GM19397 (cell line): ENCODE data around the gene MED31.
A peak's percentile ranks its signal among the peaks of the same experiment; 100 is the strongest.
"Not testable (repeated sequence)": the region's sequence is repeated elsewhere in the genome, so short reads cannot be mapped to it uniquely, and the experiment has no call there.

Experiments
- ATAC-seq: cut with Tn5 transposase; IDR thresholded peaks from one replicate; pipeline ENCODE4 v1.9.1; 2021; ENCODE audit warnings: mild to moderate bottlenecking, moderate library complexity; ENCODE audit not compliant: unreplicated experiment

Gene MED31

DNA sequence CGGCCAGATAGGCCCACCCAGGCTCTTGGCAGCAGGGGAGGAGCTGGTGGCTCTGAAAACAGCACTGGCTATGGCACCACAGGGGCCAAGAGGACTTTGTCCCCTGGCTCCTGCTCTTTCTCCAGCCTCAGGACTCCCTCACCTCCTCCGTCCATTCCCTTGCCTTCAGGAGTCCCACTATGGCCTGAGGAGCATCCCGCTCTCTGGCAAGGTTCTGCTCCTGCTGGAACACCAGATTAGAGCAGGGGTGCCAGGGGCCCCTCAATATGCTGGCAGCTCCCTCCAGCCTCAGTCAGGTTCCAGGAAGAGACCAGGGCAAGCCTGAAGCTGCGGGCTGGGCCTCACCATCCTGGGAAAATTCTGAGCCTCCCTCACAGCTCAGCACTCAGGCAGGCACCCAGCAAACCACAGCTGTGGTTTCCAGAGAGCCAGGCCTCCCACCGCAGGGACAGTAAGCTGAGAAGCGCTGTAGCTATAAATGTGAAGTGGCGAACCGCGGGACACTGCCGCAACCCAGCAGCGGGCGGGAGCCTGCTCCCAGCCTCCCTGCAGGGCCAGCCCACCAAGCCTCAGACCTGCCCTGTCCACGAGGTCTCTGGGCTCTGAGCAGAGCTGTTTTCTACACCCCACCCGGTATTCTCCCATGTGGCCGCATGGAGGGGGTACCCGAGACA lies 25.9 kb upstream of the MED31 start:
- ATAC-seq: no peak

DNA sequence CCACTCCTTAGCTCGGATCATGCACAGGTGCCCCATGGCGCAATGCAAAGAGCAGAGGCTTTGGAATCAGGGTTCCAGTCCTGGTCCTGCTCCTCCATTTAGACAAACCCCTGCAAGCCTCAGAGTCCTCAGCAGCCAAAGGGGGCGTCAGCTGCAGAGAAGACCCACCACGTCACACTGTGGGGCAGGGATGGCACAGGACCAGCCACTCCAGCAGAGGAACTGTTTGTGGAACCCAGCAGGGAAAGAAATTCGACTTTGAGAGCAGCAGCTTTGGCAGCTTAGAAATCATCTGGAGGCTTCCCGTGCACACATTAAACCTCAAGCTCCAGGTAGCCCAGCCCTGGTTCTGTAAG lies 25.4 kb upstream of the MED31 start:
- ATAC-seq: no peak

DNA sequence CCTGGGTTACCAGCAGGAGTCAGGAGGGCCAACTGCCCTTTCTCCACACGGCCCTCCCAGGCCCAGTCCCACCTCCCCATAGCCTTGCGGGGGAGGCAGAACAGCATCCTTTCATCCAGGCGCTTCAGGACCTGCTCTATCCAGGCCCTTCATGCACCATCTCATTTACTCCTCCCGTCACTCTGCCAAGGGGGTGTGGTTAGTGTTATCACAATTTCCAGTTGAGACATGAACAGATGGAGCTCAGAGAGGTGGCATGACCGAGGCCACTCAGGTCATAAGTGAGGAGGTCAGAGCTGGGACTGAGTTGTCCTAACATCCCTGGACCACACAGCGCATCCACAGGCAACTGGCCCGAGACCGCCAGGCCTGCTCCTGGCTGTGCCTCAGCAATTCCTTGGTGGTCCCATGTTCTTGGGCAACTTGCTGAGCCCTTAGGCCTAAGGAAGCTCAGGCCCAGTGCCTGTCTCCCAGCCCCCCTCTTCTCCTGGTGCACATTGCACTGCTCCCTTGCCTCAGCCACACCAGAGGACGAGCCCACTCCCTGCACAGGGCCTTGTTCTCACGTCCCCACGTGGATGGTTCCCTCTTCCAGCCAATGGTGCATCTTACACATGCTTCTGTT lies 23.9 kb upstream of the MED31 start:
- no peak for ATAC-seq

DNA sequence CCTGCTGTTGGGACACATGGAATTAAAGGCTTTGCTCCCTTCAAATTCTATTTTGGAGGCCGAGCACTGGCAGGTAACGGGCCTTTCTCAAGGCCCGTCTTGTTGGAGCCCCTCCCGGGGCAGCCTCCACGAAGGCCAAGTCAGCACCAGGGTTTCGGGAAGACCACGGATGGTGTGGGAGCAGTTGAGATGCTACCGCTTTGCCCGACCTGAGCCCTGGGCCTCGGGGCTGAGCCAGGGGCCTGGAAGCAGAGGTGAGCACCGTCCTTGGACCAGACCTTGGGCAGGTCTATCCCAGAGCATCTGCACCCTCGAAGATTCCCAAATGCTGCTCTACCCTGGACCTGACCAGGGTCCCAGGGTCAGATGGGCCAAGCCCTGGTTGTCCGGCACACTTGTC lies 23.2 kb upstream of the MED31 start:
- no peak for ATAC-seq

DNA sequence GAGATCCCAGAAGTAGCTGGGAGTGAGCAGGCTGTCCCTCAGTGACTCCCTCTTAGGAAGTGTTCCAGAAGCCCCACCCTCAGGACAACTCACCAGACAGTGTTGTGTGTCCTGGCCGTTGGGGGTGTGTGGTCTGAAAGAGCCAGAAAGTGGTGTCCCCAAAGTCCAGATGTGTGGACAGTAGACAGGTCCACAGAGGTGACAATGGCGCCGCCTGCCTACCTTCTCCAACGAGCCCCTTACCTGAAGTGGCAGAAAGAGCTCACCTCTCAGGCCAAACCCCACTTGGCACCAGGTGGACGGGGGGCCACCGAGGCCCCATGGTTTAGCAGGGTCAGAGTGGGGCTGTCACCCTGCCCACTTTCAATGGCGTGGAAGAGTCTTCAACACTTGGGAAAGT lies 20.0 kb upstream of the MED31 start:
- no peak for ATAC-seq

DNA sequence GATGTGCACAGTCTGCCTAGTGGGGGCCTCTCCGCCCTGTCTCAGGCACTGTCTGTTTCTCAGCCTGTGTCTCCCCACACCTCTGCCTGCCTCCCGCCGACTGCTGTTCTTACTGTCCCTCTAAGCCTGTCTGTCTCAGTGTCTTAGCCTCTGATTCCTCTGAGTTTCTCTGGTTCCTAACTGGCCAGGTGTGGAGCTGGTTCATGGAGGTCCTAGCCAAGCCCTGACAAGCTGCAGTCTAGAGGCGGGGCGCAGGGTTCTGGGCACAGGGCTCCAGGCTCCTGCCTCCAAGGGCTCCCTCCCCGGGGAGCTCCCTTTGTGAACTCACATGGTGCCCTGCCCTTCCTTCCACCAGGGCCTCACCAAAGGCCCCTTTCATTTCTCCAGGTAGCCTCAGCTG lies 19.6 kb upstream of the MED31 start:
- no peak for ATAC-seq

DNA sequence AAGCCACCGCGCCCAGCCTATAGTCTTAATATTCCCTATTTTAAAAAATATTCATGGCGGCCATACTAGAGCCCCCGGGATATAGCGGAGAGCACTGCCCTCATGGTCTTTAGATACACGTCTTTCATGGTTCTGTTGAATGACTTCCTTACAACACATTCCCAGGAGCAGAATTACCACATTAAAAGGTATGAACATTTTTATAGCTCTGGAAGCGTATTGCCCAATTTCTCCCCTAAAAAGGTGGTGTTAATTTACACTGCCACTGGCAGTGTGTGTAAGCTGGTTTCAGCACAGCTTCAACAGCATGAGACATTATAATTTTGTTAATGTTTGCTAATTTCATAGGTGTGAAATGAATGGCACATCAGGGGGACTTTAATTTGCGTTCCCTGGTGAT lies 19.2 kb upstream of the MED31 start:
- ATAC-seq: no peak

DNA sequence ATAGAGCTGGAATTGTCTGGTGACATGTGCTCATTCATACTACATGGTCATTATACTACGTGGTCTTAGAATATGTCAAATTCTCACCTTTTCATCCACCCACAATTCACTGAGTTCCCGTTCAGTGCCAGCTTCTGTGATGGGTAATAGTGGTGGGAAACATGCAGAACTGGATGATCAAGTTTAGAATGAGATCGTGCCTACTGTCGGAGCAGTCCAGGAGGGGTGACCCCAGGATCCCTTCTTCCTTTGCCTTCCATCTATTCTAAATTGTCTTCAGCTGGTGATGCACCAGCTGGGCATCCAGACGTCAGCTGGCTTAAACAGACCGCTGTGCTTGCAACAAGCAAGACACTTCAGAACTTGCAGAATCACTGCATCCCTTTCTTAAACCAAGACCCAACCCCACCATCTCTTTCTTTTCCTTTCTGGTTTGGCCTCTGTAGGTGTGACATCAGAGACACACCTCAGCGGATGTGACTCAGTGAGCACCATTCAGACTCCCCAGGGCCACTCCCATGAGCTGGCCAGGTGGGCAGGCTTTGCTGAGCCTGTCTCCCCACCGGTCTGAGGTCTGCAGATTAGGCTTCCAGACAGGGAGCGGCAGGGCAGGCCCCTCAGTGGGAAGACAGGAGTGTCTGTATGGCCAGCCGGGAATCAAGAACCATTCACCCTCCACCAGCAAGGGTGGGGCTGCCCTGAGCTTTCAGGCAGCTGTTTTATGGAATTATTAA lies 18.2 kb upstream of the MED31 start:
- no peak for ATAC-seq

DNA sequence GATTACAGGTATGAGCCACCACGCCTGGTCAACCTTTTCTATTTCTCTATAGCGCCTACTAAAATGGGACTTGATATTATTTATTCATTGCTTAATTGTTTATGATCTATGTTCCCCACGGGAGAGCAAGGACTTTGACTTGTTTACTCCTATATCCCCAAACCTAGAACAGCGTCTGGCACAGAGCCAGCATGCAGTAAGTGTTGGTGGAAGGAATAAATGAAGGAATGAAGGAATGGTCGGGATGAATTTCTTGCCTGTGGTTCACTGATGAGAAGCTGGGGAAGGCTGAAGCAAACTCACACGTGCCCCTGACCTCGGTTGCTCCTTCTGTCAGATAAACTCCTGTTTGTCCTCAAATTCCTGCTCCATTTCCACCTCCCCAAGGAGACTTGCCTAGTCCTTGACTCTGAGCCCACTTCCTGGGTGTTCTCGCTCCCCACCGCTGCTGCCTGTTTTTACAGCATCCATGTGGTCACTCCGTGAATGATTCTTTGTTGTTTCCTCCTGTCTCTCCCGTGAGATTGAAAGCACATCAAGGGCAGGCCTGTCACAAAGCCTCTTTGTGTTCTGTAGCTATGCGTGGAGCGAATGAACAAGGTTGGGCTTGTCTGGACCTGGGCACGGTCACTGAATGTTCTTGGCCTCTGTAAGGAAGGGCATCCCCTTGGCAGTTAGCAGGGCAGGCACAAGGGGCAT lies 17.5 kb upstream of the MED31 start:
- no peak for ATAC-seq

DNA sequence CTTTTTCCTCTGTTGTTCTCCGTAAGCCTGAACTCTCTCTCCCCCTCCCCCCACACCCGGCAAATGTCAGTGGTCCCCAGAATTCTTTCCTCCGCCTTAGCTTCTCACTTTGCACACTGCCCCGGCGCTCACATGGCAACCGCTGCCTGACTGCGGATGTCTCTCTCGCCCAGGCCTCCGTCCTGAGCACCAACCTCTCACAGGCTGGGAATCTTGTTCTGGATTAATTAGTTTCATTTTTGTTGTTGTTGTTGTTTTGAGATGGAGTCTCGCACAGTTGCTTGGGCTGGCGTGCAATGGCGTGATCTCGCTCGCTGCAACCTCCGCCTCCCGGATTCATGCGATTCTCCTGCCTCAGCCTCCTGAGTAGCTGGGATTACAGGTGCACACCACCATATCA lies 16.8 kb upstream of the MED31 start:
- no peak for ATAC-seq

DNA sequence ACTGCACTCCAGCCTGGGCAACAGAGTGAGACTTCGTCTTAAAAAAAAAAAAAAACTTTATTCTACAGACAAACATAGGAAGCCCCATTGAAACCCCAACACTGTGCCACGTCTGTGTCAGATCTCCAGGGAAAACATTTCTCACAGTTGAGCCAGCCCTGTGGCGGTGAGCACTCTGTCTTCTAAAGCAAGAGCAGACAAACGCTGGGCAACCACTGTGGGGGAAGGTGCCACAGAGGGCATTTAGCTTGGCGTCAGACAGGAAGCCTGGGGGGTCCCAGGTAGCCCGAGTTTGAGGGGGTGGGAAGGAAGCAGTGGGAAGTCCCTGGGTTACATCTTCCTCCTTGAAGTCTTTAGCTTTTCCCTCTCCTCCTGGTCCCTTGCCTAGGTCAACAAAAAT lies 16.1 kb upstream of the MED31 start:
- ATAC-seq: no peak

DNA sequence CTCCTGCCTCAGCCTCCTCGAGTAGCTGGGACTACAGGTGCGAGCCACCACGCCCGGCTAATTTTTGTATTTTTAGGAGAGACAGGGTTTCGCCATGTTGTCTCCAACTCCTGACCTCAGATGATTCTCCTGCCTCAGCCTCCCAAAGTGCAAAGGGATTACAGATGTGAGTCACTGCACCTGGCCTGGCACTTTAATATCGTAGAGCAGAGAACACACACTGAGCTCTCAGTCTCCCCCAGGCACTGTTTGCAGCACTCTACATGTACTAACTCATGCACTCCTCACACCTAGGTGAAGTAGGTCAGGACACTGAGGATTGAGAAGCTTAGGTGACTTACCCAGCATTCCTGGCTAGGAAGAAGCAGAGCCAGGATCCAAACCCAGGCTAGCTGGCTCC lies 15.2 kb upstream of the MED31 start:
- ATAC-seq: no peak

DNA sequence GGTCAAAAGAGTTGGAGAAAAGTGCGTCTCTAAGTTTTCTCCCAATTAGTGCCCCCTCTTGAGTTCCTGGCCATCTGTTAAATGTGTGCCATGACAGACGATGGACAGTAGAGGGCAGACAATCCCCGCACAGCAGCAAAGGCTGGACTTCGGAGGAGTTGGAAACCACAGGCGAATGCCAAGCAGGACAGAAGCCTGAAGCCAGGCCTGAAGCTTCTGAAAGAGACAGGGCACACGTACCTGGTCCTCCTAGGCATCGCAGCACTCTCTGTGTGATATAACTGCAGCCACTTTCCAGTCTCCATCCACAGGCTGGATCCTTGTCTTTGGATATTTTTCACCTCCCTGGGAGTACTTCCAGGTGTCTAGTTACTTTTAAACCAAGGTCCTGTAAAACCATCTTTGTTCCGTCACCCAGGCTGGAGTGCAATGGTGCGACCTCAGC lies 14.7 kb upstream of the MED31 start:
- no peak for ATAC-seq

DNA sequence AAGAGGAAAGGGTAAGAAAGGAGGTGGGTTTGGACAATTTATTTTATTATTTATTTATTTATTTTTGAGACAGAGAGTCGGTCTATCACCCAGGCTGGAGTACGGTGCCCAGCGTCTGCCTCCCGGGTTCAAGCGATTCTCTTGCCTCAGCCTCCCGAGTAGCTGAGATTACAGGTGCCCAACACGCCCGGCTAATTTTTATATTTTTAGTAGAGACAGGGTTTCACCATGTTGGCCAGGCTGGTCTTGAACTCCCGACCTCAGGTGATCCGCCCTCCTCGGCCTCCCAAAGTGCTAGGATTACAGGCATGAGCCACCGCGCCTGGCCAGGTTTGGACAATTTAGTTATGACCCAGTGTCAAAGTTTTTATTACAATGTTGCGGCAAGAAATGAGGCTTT lies 11.8 kb upstream of the MED31 start:
- ATAC-seq: not testable (repeated sequence)

DNA sequence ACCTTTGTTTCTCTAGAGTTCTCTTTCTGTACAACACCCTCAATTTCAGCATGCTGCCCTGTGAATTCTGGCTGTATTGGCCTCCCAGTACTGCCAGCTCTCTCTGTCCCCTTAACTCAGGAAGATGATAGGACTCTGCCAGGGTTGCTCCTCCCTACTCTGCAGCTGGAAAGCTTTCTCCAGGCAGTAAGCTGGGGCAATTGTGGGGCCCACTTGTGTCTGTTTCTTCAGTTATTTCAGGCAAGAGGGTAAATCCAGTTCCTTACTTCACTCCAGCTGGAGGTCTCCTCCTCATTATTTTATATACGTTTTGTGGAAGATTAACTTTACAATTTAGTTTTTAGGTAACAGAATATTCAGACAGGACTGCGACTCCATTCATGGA lies 10.1 kb upstream of the MED31 start:
- no peak for ATAC-seq

DNA sequence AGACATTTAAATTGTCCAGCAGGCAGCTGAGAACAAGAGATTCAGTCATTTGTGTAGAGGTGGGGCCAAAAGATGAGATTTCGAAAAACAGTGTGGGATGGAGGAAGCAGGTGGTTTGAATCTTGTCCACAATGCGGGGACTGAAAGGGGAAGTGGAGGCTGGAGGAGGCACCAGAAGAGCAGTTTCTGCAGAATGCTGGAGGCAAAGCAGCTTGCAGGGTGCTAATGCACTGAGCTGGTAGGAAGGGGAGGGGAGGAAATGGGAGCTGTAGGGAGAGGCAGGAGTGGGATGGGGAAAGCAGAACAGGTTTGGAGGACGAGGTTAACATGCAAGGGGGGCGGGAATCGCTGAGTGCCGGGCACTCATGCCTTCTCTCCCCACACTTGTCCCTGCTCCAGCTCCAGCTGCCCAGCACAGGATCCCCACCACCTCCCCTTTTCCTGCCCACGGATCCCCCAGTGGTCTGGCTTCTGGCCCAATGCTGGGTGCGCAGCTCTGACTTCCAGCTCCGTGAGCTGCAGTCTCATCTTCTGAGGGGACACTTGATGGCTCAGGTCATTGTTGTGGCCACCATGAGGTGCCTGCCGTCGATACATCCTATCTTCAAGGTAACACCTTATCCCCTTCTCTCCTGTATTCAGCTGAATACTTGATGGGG lies 9.5 kb upstream of the MED31 start:
- ATAC-seq: peak; percentile 74

DNA sequence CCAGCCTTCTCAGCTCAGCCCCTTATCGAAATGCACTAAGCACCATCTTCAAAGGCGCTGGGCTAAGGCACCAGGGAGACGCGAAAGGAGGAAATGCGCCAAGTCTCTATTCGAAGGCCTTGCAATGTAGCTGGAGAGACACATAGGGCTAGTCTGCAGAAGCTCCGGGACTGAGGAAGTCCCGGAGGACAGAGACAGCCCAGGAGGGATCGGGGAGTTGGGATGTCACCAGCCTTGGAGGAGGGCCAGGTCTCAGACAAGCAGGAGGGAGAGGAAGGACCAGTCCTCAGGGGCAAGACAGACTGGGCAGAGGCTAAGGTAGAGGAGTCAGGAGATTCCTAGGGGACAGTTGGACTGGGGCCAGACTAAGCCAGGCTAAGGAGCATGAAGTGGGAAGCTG lies 8.7 kb upstream of the MED31 start:
- ATAC-seq: no peak

DNA sequence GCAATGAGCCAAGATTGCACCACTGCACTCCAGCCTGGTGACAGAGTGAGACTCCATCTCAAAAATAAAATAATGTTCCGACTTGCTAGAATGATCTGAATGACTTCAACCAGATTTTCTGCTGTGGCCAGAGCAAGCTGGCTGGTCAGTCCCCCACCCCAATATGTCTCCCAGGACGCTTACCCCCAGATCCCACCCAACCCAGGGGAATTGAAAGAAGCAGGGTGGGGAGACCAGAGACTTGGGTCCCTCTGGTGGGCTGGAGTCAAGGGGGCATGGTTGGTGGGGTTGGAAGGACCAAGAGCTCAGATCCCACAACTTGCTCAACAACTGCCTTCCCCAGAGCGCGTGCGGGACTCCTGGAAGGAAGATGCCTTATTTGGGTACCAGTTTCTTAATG lies 7.0 kb upstream of the MED31 start:
- ATAC-seq: not testable (repeated sequence)

DNA sequence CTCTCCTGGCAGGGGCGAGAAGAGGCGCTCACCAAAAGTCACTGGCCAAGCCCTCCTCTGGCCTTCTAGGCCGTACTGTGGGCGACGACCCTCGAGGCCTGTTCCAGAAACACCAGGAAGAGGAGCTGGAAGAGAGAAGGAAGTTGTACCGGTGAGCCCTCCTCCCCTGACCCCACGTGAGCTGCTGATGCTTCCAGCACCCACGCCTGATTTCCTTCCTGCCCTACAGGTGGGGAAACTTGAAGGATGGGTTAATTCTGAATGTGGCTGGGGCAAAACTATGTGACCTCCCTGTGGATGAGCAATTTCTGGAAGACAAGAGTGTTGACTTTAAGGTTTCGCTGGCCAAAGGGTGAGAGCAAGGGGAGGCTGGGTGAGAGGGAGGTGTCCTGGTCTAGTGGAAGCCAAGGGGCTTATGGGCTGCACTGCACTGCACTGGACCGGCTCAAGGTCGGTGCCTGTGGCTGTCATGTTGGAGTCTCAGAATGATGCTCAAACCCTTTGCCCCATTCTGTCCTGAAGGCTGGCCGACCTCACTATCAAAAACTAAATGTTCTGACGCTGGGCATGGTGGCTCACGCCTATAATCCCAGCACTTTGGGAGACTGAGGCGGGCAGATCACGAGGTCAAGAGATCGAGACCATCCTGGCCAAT lies 6.4 kb upstream of the MED31 start:
- ATAC-seq: no peak

DNA sequence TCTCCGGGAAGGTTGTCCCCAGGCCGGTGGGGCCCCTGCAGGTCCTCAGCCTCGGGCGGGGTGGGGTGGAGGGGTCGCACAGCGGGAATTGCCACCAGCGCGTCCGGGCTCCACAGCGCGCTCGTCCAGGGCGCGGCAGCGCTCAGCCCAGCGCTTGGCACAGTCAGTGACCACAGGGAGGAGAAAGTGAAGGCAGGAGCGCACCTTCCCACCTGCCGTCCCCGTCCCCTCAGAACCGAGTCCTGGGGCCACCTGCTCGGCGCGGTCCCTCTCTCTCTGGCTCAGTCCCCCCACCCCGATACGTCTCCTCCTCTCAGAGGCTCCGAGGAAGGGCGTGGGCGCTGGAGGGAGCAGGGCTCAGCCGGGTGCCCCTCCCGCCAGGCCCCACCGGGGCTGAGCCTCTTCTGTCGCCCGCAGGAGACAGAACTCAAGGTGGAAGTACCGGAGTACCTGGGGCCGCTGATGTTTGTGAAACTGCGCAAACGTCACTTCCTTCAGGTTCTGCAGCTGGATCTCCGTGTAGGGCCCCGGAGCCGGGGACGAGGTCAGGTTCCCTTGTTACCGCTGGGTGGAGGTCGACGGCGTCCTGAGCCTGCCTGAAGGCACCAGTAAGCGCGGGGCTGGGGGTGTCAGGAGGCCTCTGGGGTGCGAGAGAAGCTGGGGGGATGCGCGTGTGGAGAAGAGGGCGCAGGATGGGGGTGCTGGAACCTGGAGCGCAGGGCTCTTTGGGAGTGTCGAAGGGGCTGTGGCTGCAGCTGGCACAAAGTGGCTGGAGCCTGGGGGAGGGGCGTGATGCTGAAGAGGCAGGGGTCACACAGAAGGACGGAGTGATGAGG lies 5.6 kb upstream of the MED31 start:
- ATAC-seq: not testable (repeated sequence)
